NCI-H1105 treated with DMSO at 0.1 percent for 48 hours (cell line): ENCODE data around the gene TOM1L2.
"Not testable (repeated sequence)": the region's sequence is repeated elsewhere in the genome, so short reads cannot be mapped to it uniquely, and the experiment has no call there.

Experiments used
- DNase-seq: peaks from one replicate; lab custom pipeline; 2025; lab: John Stamatoyannopoulos, UW

TOM1L2 gene

GRCh38 chr17:17943281-17943984, 28.8 kb downstream of the TOM1L2 start:
- DNase-seq, result no peak

- DNase-seq, result no peak
These were observed 29.4 kb downstream of the TOM1L2 start for GRCh38 chr17:17942846-17943245.

GRCh38 chr17:17941015-17941414, 31.2 kb downstream of the TOM1L2 start:
- DNase-seq, result no peak

GRCh38 chr17:17940441-17940911, 31.7 kb downstream of the TOM1L2 start:
- DNase-seq, result peak; percentile 74

GRCh38 chr17:17939941-17940340, 32.3 kb downstream of the TOM1L2 start:
- not testable (repeated sequence) for DNase-seq

GRCh38 chr17:17938388-17939107, 33.7 kb downstream of the TOM1L2 start:
- DNase-seq, result no peak

- DNase-seq, result no peak
These were observed 34.2 kb downstream of the TOM1L2 start for GRCh38 chr17:17937958-17938357.

- DNase-seq, result no peak
These were observed 34.9 kb downstream of the TOM1L2 start for GRCh38 chr17:17937201-17937853.

GRCh38 chr17:17935321-17936271, 36.6 kb downstream of the TOM1L2 start:
- no peak for DNase-seq

- no peak for DNase-seq
These were observed 37.4 kb downstream of the TOM1L2 start for GRCh38 chr17:17934806-17935205.

- no peak for DNase-seq
These were observed 38.0 kb downstream of the TOM1L2 start for GRCh38 chr17:17934214-17934613.

GRCh38 chr17:17933775-17934174, 38.4 kb downstream of the TOM1L2 start:
- DNase-seq, result no peak

- DNase-seq, result no peak
These were observed 41.0 kb downstream of the TOM1L2 start for GRCh38 chr17:17931159-17931558.

- DNase-seq, result no peak
These were observed 41.5 kb downstream of the TOM1L2 start for GRCh38 chr17:17930674-17931073.

- DNase-seq, result no peak
These were observed 42.4 kb downstream of the TOM1L2 start for GRCh38 chr17:17929655-17930380.

- DNase-seq, result no peak
These were observed 43.6 kb downstream of the TOM1L2 start for GRCh38 chr17:17928398-17929287.

GRCh38 chr17:17926840-17927449, 45.3 kb downstream of the TOM1L2 start:
- no peak for DNase-seq

GRCh38 chr17:17926036-17926435, 46.2 kb downstream of the TOM1L2 start:
- DNase-seq, result no peak

GRCh38 chr17:17924857-17925250, 47.3 kb downstream of the TOM1L2 start:
- DNase-seq, result no peak
